Stimulated activated CD8-positive, alpha-beta memory T cell treated with anti-CD3 and anti-CD28 coated beads, Interleukin-4, amount 100 ng/mL, for 24 hours (primary cell): ENCODE data around the gene MYL4.
A peak's percentile ranks its signal among the peaks of the same experiment; 100 is the strongest.
"Not testable (repeated sequence)": the region's sequence is repeated elsewhere in the genome, so short reads cannot be mapped to it uniquely, and the experiment has no call there.

ENCODE experiments used
- DNase-seq: peaks from one replicate; pipeline ENCODE4 v3.0.0-alpha.2; 2020; ENCODE audit warnings: low read depth

The MYL4 gene

DNA sequence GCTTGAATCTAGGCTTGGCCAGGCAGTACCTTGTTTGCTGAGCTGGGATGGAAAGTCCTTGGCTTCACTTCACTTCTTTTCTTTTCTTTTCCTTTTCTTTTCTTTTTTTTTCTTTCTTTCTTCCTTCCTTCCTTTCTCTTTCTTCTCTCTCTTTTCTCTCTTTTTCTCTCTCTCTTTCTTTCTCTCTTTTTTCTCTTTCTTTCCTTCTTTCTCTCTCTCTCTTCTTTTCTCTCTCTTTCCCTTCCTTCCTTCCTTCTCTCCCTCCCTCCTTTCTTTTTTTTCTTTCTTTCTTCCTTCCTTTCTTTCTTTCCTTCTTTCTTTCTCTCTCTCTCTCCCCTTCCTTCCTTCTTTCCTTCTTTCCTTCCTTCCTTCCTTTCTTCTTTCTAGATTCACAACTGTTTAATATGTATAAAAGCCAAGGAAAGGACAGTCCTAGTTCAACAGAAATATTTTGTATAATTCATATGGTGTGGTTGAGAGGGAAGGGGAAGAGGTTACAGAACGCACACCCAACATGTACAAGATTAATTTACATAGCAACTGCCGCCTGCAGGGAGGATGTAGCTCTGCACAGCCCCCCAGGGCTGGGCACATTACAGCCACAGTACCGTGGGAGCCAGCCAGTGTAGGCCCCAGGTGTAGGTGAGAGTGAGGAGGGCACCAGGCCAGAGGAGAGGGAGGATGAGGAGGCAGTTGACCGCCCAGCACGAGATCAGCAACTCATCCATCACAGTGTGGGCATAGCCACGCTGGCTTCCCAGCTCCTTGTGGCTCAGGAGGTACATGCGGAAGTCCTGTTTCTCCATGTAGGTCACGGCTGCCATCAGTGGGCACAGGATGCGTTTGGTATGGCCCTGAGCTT, 34.8 kb downstream of the MYL4 start:
- DNase-seq = no peak

DNA sequence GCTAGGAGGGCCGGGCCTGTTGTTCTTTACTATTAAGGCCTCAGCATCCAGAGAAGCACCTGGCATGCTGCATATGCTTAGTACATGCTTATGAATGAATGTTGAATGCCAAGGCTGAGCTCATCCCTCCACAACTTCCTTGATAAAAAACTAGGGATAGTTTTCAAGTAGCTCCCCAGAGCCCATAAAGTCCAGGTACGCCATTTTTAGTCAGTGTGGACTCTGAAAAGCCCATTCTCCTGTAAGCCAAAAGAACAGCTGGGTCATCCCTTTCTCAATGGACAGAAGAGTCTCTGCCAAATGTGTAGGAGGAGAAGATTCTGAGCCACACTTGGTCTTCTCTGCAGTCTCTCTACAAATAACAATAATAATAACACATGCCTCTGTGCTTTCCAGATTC, 35.5 kb downstream of the MYL4 start:
- DNase-seq = no peak

DNA sequence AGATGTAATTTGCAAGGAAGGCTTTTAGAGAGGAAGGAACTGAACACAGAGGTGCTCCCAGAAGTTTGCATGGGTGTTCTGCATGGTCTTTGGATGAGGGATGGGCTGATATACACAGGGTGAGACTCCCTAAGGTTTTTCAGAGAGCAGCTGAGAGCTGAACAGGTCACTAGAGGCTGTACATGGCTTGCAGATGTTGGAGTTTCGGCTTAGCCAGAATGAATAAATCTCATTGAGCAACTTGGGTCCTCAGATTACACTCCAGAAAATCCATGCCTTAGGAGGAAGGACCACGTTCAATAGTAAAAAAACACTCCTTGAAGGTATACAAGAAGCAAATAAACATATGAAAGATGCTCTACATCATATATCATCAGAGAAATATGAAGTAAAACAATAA, 37.0 kb downstream of the MYL4 start:
- no peak for DNase-seq

DNA sequence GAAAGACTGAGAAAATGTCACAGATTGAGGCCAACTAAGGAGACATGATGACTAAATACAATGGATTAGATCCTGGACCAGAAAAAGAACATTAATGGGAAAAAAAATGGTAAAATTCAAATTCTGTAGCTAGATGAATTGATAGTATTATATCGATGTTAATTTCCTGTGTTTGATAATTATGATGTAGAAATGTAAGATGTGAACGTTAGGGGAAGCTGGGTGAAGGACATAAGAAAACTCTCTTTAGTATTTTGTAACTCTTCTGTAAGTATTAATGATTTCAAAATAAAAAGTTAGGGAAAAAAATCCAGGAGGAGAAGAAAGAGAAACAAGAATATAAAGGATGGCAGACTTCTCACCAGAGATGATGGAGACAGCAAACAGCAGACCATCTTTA, 41.7 kb downstream of the MYL4 start:
- DNase-seq = no peak

DNA sequence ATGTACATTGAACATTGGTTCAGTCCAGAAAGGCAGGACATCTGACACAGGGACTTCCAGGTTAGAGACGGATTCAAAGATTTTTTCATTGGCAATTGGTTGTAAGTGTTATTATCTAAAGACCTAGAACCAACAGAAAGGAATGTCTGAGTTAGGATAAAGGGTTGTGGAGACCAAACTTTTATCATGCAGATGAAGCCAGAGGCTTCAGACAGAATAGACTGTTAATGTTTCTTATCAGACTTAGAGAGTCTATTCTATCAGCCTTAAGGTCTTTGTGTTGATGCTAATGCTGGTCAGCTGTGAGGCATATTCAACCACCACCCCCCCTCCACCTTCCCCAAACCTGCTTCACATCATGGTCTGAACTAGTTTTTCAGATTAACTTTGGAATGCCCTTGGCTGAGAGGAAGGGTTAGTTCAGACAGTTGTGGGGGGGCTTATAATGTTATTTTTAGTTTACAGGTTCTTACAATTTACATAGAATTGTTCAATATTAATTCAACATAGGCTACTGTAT, 42.3 kb downstream of the MYL4 start:
- no peak for DNase-seq

DNA sequence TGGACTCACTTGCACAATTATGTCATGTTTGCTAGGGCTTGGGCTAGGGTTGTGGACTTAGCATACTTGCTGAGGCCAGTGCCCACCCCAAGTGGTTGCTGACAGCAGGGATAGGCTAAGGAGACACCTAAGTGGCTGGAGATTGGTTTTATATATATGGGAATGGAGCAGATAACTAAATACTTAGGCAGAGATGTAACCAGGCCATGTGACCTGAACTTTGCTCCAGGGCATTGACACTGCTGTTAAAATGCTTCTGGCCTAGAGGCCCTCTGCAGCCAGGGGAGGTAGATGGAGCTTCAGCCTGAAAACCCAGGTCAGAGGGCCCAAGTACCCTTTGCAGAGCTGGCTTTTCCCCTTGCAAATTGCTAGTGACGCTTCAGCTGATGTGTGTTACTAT, 43.1 kb downstream of the MYL4 start:
- no peak for DNase-seq

DNA sequence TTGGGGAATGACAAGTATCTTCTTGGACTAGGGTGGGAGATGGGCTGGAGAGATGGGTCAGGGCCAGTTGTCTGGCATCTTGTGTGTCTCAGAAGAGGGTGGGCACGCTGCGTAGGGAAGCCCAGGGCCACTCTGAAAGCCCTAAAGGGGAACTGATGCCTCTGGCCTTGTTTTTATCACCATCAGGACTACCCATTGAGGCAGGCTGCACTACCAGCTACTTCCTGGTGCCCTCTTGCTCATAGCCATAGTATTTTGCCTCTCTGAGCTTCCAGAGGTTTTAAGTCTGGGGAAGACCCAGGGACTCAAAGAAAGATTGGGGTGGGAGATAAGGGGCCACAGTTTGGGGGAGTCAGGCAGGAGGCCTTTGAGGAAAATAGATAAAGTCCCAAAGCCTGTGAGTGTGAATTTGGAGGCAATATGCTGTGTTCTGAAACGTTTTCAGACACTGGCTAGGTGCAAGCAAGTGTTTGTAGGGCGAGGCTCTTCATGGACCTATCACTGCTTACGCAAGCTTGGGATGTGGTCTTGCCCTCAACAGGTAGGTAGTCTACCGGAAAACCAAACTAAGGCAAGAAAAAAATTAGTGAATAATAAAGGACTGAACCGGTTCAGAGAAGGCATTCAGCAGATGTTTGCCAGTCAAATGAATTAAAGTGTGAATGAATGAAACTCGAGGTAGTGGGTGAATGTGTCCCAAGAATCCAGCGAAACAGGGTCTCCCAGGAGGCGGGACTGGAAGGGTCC, 43.8 kb downstream of the MYL4 start:
- no peak for DNase-seq

DNA sequence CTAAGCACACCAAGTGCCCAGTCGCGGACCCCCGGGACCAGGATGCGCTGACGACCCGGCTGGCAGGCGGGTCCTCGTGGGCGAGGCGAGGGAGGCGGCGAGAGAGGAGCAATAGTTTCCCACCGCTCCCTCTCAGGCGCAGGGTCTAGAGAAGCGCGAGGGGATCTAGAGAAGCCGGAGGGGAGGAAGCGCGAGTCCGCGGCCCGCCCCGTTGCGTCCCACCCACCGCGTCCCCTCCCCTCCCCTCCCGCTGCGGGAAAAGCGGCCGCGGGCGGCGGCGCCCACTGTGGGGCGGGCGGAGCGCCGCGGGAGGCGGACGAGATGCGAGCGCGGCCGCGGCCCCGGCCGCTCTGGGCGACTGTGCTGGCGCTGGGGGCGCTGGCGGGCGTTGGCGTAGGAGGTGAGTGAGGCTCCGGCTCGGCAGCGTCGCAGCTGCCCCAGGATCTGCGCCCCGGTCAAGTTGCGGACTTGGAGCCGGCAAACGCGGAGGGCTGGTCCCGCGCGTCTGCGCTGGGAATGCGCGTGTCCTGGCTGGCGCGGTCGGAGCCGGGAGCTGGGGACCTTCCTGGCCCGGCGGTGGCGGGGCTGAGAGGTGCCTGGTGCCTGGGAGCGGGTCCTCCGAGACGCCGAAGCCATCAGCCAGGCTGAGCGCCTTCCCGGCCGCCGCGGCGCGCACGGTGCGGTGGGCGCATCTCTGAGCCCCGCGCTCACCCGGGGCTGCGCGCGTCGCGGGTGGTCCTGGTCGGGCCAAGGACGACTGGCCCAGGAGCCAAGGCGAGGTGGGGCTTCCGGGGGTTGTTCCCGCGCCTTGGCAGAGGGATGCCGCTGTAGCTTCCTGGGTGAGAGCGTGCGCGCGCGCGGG, 44.6 kb downstream of the MYL4 start, which contains the start of gene ITGB3:
TSS of gene ITGB3 (plus strand) at position 287 of the 862 bp plus-strand sequence. CDS start at position 322, 35 bp downstream.
- DNase-seq = peak; percentile 56

DNA sequence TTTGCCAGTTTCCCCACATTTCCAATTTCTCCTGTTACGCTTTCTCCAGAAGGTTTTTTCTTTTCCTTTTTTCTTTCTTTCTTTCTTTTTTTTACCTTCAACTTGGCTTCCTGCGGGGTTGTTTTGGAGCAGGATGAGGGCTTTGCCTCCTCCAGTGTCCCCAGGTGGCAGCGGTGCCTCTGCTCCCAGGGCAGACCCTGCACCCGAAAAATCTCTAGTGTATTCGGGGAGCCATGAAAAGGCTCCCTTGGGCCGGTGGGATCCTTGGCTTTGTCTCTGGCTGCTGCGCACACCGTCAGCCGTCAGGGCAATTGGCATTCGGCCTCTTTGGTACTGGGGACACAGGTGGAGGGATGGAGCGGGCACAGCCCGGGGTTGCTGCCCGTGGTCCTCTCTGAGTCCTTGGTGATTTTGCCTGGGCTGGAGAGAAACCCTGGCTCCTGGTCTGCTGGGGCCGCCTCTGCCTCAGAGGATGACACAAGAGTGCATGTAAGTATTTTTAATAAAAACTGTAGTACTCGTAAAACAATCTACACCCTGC, 45.3 kb downstream of the MYL4 start:
- DNase-seq = no peak

DNA sequence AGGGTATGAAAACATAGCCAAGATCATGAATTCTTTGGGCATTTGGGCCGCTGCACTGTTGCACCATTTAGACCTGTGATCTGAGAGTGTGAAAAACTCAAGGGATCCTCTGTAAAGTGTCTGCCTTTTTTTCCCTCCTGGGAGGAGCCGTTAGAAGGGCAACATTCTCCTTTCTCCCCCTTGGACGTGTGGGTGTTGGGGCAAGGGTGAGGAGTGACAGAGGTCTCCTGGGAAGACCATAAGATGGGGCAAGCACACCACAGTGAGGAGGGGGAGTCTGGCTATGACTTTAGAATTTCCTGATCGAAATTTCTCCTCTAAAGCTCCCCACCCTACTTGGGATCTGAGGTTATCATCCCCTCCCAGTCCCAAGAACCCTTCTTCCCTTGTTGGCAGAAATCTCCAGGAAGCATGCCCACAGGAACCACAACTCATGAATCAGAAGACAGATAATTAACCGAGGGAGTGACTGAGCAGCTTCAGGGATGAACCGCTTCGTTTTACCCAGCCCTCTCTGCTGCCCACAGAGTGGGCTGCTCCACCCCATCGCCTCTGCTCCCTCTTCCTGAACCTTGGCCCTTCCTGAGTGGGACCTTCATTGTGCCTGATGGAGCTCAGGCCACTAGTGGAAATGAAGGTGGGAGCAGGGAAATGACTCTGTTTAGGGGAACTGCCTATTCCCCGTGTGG, 48.6 kb downstream of the MYL4 start:
- DNase-seq = no peak

DNA sequence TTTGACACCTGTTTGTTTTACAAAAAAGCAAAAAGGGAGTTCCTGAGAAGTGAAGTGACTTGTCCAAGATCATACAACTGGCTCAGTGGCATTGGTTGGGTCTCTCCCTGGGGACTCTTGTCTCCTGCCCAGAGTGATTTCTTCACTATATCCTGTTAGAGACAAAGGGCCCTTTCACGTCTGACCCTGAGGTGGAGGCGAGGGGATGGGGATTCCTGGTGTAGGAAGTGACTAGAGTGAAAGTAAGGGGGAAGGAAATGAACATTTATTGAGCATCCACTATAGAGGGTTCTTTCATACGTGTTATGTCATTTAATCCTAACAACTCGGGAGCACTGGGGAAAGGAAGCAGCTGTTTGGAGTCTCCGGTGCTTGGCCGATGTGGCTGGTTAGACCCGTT, 53.4 kb downstream of the MYL4 start:
- no peak for DNase-seq

DNA sequence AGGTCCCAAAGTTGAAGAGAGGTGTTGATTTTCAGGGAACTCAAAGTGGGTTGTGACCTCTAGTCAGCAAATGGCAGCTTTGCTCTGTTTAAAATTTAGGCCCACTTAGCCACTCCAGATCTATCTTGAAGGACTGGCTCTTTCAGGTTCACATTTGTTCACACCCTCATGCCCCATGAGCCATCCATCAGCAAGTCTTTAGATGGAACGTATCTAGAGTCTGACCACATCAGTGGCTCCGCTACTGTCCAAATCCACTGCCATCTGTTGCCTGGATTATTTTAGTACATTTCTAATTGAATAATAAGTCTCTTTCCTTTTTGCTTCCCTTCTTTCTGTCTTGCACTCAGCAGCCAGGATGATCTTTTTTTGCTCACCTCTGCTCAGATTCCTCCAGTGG, 55.0 kb downstream of the MYL4 start:
- no peak for DNase-seq

DNA sequence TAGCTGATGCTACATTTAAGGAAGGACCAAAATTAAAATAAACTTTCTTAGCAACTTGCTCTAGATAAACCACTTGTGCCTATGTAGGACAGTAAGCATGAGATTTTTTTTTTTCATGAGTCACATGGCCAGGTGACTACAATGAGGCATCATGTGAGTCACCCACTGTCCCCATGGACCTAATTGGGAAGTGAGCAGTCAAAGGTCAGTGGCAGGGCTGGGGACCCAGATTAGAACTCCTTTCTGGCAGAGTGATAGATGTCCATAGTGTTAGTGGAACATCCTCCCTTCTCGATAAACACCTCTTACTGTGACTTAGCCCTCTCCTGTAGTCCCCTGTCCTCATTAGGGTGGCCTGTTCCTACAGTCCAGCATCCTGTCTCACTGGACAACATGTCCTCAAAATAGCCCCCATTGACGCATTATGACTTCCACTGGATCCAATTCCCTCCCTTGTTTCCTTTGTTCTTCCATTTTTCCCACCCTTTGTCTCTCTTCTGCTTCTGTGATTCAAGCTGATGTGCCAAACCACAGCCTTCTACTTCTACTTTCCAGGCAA, 56.9 kb downstream of the MYL4 start:
- no peak for DNase-seq

DNA sequence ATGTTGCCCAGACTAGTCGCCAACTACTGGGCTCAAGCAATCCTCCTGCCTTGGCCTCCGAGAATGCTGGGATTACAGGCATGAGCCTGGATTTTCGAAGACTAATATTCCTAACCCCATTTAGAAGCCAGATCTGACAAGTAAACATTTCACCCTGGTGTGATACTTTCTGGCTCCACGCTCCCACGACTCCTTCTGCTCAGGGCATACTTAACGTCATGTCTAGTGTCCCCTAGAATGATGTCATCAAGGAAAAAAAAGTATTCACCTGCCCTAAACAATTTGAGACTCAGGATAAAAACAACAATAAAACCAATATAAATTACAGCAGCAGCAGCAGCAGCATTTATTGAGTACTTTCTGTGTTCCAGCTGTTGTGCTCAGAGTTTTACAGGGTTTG, 57.6 kb downstream of the MYL4 start:
- no peak for DNase-seq

DNA sequence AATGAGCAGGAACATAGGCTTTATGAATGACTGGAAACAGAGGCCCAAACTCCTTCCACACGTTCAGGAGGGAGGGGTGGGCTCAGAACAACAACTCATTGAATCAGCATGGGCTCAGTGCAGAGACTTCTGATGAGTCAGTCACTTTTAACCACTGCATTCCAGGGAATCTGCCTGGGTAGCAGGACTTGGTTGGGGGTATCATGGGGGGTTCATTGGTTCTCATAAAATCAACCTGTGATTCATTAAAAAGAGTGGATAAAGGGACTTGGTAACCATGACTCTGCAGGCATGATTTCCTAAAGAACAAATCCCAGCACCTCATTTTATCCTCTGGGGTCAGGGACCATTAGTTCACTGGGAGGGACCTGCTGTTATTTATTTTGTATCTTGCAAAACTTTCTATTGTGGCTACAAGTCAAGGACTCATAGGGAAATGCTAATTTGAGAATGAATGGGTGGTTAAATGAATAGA, 58.2 kb downstream of the MYL4 start:
- no peak for DNase-seq

DNA sequence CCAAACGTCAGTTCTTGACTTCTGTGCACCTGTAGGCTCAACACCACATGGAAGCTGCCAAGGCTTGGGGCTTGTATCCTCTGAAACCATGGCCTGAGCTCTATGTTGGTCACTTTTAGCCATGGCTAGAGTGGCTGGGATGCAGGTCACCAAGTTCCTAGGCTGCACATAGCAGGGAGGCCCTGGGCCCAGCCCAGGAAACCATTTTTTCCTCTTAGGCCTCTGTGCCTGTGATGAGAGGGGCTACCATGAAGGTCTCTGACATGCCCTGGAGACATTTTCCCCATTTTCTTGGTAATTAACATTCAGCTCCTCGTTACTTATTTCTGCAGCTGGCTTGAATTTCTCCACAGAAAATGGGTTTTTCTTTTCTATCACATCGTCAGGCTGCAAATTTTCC, 59.8 kb downstream of the MYL4 start:
- not testable (repeated sequence) for DNase-seq

DNA sequence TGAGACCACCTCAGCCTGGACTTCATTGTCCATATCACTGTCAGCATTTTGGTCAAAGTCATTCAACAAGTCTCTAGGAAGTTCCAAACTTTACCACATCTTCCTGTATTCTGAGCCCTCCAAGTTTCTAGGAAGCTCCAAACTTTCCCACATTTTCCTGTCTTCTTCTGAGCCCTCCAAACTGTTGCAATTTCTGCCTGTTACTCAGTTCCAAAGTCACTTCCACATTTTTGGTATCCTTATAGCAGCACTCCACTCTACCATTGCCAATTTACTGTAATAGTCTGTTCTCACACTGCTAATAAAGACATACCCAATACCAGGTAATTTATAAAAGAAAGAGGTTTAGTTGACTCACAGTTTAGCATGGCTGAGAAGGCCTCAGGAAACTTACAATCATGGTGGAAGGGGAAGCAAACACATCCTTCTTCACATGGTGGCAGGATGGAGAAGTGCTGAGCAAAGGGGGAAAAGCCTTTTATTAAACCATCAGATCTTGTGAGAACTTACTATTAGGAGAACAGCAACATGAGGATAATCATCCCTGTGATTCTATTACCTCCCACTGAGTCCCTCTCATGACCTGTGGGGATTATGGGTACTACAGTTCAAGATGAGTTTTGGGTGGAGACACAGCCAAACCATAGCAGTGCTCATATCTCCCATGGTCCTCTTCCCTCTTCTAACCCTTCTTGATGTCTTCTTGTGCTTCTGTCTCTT, 60.6 kb downstream of the MYL4 start:
- DNase-seq = not testable (repeated sequence)

DNA sequence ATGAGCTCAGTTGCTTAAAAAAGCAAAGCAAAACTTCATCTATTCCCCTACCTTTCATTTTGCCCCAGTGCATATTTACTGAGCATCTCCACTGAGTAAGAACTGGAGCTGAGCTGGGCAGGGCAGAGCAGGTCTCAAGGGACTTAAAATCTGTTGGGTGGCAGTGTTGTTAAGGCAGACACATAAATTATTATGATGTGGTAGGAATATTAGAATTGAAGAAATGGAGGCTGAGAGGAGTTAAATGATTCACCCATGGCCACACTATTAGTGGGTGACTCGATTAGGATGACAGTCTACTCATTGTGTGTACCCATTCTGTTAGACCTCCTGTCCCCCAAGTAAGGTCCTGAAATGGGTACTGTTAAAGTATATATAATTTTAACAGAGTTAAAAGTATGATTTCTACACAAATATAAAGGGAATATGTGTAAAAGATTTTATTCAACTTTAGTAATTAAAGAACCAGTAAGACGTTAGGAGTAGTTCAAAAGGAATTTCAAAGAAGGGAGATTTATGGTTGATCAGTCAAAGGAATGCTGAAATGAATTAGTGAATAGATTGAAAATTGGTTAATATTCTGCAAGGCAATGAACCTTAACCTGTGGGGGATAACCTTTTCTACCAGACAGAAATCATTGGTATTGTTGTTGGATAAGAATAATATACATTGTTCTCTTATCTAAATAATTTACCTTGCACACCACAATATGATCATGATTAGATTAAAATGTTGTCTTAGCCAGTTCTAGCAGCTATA, 62.0 kb downstream of the MYL4 start:
- DNase-seq = no peak

DNA sequence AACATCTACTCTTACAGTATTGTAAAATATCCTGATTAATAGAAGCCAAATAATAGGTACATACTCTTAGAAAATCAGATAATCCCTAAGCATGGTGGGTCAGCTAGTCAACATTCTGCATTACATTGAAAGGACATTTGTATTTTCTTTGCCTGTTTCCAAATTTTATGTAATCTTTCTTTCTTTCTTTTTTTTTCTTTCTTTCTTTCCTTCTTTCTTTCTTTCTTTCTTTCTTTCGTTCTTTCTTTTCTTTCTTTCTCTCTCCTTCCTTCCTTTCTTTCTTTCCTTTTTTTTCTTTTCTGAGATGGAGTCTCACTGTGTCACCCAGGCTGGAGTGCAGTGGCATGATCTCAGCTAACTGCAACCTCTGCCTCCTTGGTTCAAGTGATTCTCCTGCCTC, 63.3 kb downstream of the MYL4 start:
- DNase-seq = no peak
